ENCODE data around the gene GLO1. TPM values are rescaled to one million over a fixed set of nuclear protein-coding genes. Genes with fewer than 3 reads are reported as not detected.

Gene GLO1
- total RNA-seq, 4 donors from 2014 or later = 65.3 to 166 (median 99.1) TPM

- Histone ChIP-seq H3K27ac (no peak overlapping the region), H3K4me1 (no peaks in the 10 kb centered on the region), H3K36me3 (no peaks in the 10 kb centered on the region), H3K9me3 (no peaks in the 10 kb centered on the region), H3K4me3 (no peak overlapping the region), H3K27me3 (no peaks in the 10 kb centered on the region)
- intact Hi-C loops (cut with DNase I; ENCODE audit: low total_unique reads) = no loop called here
- DNase-seq = no peak
- TF ChIP-seq POLR2A (IDR thresholded peaks at IDR 0.05) = no peak
- TF ChIP-seq CTCF (IDR thresholded peaks at IDR 0.05) = no peak
These were observed 7.0 kb downstream of the GLO1 start for GRCh38 chr6:38695933-38696332.

- Histone ChIP-seq H3K36me3 (no peaks in the 10 kb centered on the region), H3K4me3 (no peak overlapping the region), H3K9me3 (no peaks in the 10 kb centered on the region), H3K27me3 (no peaks in the 10 kb centered on the region), H3K27ac (no peak overlapping the region), H3K4me1 (no peaks in the 10 kb centered on the region)
- DNase-seq = no peak
- TF ChIP-seq POLR2A (IDR thresholded peaks at IDR 0.05) (no peak), CTCF (IDR thresholded peaks at IDR 0.05) (no peak)
- intact Hi-C loops (cut with DNase I; ENCODE audit: low total_unique reads) = no loop called here
These were observed 7.6 kb downstream of the GLO1 start for GRCh38 chr6:38695227-38695900.

- H3K4me1 ChIP-seq = no peaks in the 10 kb centered on the region
- TF ChIP-seq POLR2A (IDR thresholded peaks at IDR 0.05) = no peak
- TF ChIP-seq CTCF (IDR thresholded peaks at IDR 0.05) = no peak
- no peak overlapping the region for H3K4me3 ChIP-seq
- no peaks in the 10 kb centered on the region for H3K27me3 ChIP-seq
- DNase-seq = no peak
- no peaks in the 10 kb centered on the region for H3K9me3 ChIP-seq
- intact Hi-C loops (cut with DNase I; ENCODE audit: low total_unique reads) = no loop called here
- no peak overlapping the region for H3K27ac ChIP-seq
- H3K36me3 ChIP-seq = no peaks in the 10 kb centered on the region
These were observed 14.3 kb downstream of the GLO1 start for GRCh38 chr6:38688579-38689087.

GRCh38 chr6:38687549-38687948 is 15.4 kb downstream of the GLO1 start:
- H3K4me1 ChIP-seq = no peaks in the 10 kb centered on the region
- no peak overlapping the region for H3K27ac ChIP-seq
- no peak overlapping the region for H3K4me3 ChIP-seq
- no peak for TF ChIP-seq CTCF (IDR thresholded peaks at IDR 0.05)
- no peak for TF ChIP-seq POLR2A (IDR thresholded peaks at IDR 0.05)
- no peak for DNase-seq
- no peaks in the 10 kb centered on the region for H3K27me3 ChIP-seq
- intact Hi-C loops (cut with DNase I; ENCODE audit: low total_unique reads) = no loop called here
- H3K9me3 ChIP-seq = no peaks in the 10 kb centered on the region
- H3K36me3 ChIP-seq = no peaks in the 10 kb centered on the region

- Histone ChIP-seq H3K27me3 (no peaks in the 10 kb centered on the region), H3K36me3 (no peaks in the 10 kb centered on the region), H3K4me1 (no peaks in the 10 kb centered on the region), H3K4me3 (no peak overlapping the region), H3K9me3 (no peaks in the 10 kb centered on the region), H3K27ac (no peak overlapping the region)
- TF ChIP-seq POLR2A (IDR thresholded peaks at IDR 0.05) = no peak
- no peak for TF ChIP-seq CTCF (IDR thresholded peaks at IDR 0.05)
- intact Hi-C loops (cut with DNase I; ENCODE audit: low total_unique reads) = no loop called here
- DNase-seq = no peak
These were observed 15.9 kb downstream of the GLO1 start for GRCh38 chr6:38687043-38687353.
